BLaER1 treated with 17β-estradiol and CSF1 and Interleukin-3, amounts not matched to agents 10 nM and 100 nM (cell line): ENCODE results near the gene TSPAN18.

Experiments used
- H3K27ac ChIP-seq, 11 experiments: shearing (Covaris generic); formaldehyde crosslinking; 2 replicates each; pipeline ENCODE4 v1.8.1; 2022
- H3K27me3 ChIP-seq, 11 experiments: shearing (Covaris generic); formaldehyde crosslinking; 2 replicates each; pipeline ENCODE4 v1.8.1; 2022
- H3K36me3 ChIP-seq, 11 experiments: shearing (Covaris generic); formaldehyde crosslinking; 2 replicates each; pipeline ENCODE4 v1.8.1; 2022
- H3K4me1 ChIP-seq, 10 experiments: shearing (Covaris generic); formaldehyde crosslinking; 2 replicates each; pipeline ENCODE4 v1.8.1; 2022
- H3K4me2 ChIP-seq, 11 experiments: shearing (Covaris generic); formaldehyde crosslinking; 2 replicates each; pipeline ENCODE4 v1.8.1; 2022
- H3K4me3 ChIP-seq, 10 experiments: shearing (Covaris generic); formaldehyde crosslinking; 2 replicates each; pipeline ENCODE4 v1.8.1; 2022
- H3K9ac ChIP-seq, 11 experiments: shearing (Covaris generic); formaldehyde crosslinking; 2 replicates each; pipeline ENCODE4 v1.8.1; 2022
- H3K9me3 ChIP-seq, 11 experiments: shearing (Covaris generic); formaldehyde crosslinking; replicated peaks in 1 of 11; 2 replicates each; pipeline ENCODE4 v1.8.1; 2022
- H4K20me1 ChIP-seq, 11 experiments: shearing (Covaris generic); formaldehyde crosslinking; 2 replicates each; pipeline ENCODE4 v1.8.1; 2022
- Cebpa-rat ChIP-seq, 11 experiments: shearing (Covaris generic); IDR thresholded peaks; 2 replicates each; pipeline ENCODE4 v1.8.1; 2022

Gene TSPAN18

GRCh38 chr11:44693654-44694119, 33.1 kb upstream of the TSPAN18 start:
- no peak overlapping the region for H3K27ac ChIP-seq
- H3K9me3 ChIP-seq, result peaks cover 0 to 11% (median 5%) of the 10 kb centered on the region in 11 experiments; a peak in 7 of 22 replicates
- H3K4me1 ChIP-seq, result no peaks in the 10 kb centered on the region
- H3K36me3 ChIP-seq, result no peaks in the 10 kb centered on the region
- H3K27me3 ChIP-seq, result peaks cover 8 to 19% (median 13%) of the 10 kb centered on the region in 11 experiments
- no peak overlapping the region for H3K4me3 ChIP-seq
- no peak overlapping the region for H3K4me2 ChIP-seq
- no peaks in the 10 kb centered on the region for H4K20me1 ChIP-seq
- no peak overlapping the region for H3K9ac ChIP-seq
- no peak for TF ChIP-seq Cebpa-rat (IDR thresholded peaks at IDR 0.05)

GRCh38 chr11:44694443-44694842, 32.3 kb upstream of the TSPAN18 start:
- Histone ChIP-seq H3K27me3 (peaks cover 8 to 26% (median 18%) of the 10 kb centered on the region in 11 experiments), H4K20me1 (no peaks in the 10 kb centered on the region; a peak in 1 of 22 replicates), H3K4me1 (no peaks in the 10 kb centered on the region), H3K9ac (no peak overlapping the region), H3K36me3 (no peaks in the 10 kb centered on the region), H3K4me3 (no peak overlapping the region), H3K9me3 (peaks cover 0 to 4% (median under 1%) of the 10 kb centered on the region in 11 experiments; a peak in 5 of 22 replicates), H3K4me2 (no peak overlapping the region), H3K27ac (no peak overlapping the region)
- TF ChIP-seq Cebpa-rat (IDR thresholded peaks at IDR 0.05), result no peak

- Histone ChIP-seq H4K20me1 (no peaks in the 10 kb centered on the region; a peak in 1 of 22 replicates), H3K9me3 (no peaks in the 10 kb centered on the region), H3K4me3 (no peak overlapping the region), H3K27ac (no peak overlapping the region), H3K27me3 (peaks cover 8 to 27% (median 23%) of the 10 kb centered on the region in 11 experiments), H3K4me1 (no peaks in the 10 kb centered on the region), H3K9ac (no peak overlapping the region), H3K36me3 (no peaks in the 10 kb centered on the region), H3K4me2 (no peak overlapping the region)
- TF ChIP-seq Cebpa-rat (IDR thresholded peaks at IDR 0.05), result no peak
Measured at GRCh38 chr11:44695169-44695833, 31.5 kb upstream of the TSPAN18 start.

GRCh38 chr11:44698252-44698912, 28.4 kb upstream of the TSPAN18 start:
- Histone ChIP-seq H3K4me3 (no peak overlapping the region), H3K27ac (no peak overlapping the region), H3K27me3 (peaks cover 8 to 27% (median 23%) of the 10 kb centered on the region in 11 experiments), H3K36me3 (no peaks in the 10 kb centered on the region), H3K4me1 (peaks cover 0 to 6% (median 0%) of the 10 kb centered on the region in 10 experiments; a peak in 2 of 20 replicates), H3K4me2 (no peak overlapping the region), H4K20me1 (no peaks in the 10 kb centered on the region; a peak in 1 of 22 replicates), H3K9me3 (peaks cover 3 to 5% (median 4%) of the 10 kb centered on the region in 11 experiments; a peak in 21 of 22 replicates), H3K9ac (no peak overlapping the region)
- no peak for TF ChIP-seq Cebpa-rat (IDR thresholded peaks at IDR 0.05)

GRCh38 chr11:44699497-44700408, 27.0 kb upstream of the TSPAN18 start:
- no peaks in the 10 kb centered on the region for H3K36me3 ChIP-seq
- TF ChIP-seq Cebpa-rat (IDR thresholded peaks at IDR 0.05), result no peak
- no peak overlapping the region for H3K9ac ChIP-seq
- H3K4me2 ChIP-seq, result no peak overlapping the region
- no peak overlapping the region for H3K27ac ChIP-seq
- H3K4me3 ChIP-seq, result no peak overlapping the region
- H4K20me1 ChIP-seq, result no peaks in the 10 kb centered on the region; a peak in 1 of 22 replicates
- H3K27me3 ChIP-seq, result peaks cover 8 to 27% (median 23%) of the 10 kb centered on the region in 11 experiments
- H3K9me3 ChIP-seq, result peaks cover 11 to 14% (median 12%) of the 10 kb centered on the region in 11 experiments; a peak in 21 of 22 replicates
- peaks cover 0 to 6% (median 0%) of the 10 kb centered on the region in 10 experiments; a peak in 2 of 20 replicates for H3K4me1 ChIP-seq

- Histone ChIP-seq H3K4me2 (no peak overlapping the region; a peak in 1 of 22 replicates), H3K4me1 (peaks cover 0 to 6% (median 0%) of the 10 kb centered on the region in 10 experiments; a peak in 2 of 20 replicates), H3K9ac (no peak overlapping the region), H3K9me3 (peaks cover 11 to 14% (median 12%) of the 10 kb centered on the region in 11 experiments; a peak in 21 of 22 replicates), H3K27me3 (peaks cover 8 to 27% (median 23%) of the 10 kb centered on the region in 11 experiments), H3K4me3 (no peak overlapping the region), H3K36me3 (no peaks in the 10 kb centered on the region), H3K27ac (no peak overlapping the region), H4K20me1 (no peaks in the 10 kb centered on the region; a peak in 1 of 22 replicates)
- TF ChIP-seq Cebpa-rat (IDR thresholded peaks at IDR 0.05), result no peak
Measured at GRCh38 chr11:44701276-44701675, 25.5 kb upstream of the TSPAN18 start.

GRCh38 chr11:44702889-44703288, 23.9 kb upstream of the TSPAN18 start:
- H4K20me1 ChIP-seq, result no peaks in the 10 kb centered on the region; a peak in 1 of 22 replicates
- no peaks in the 10 kb centered on the region for H3K36me3 ChIP-seq
- peaks cover 3 to 20% (median 15%) of the 10 kb centered on the region in 11 experiments; a peak in 21 of 22 replicates for H3K27me3 ChIP-seq
- H3K4me1 ChIP-seq, result peaks cover 0 to 7% (median 0%) of the 10 kb centered on the region in 10 experiments; a peak in 3 of 20 replicates
- H3K9me3 ChIP-seq, result peaks cover 11 to 28% (median 23%) of the 10 kb centered on the region in 11 experiments; a peak in 21 of 22 replicates
- H3K4me2 ChIP-seq, result no peak overlapping the region
- no peak overlapping the region for H3K9ac ChIP-seq
- TF ChIP-seq Cebpa-rat (IDR thresholded peaks at IDR 0.05), result no peak
- no peak overlapping the region for H3K4me3 ChIP-seq
- no peak overlapping the region for H3K27ac ChIP-seq

GRCh38 chr11:44707094-44707493, 19.7 kb upstream of the TSPAN18 start:
- no peak overlapping the region for H3K27ac ChIP-seq
- no peak overlapping the region for H3K4me3 ChIP-seq
- no peak overlapping the region for H3K4me2 ChIP-seq
- peaks cover 29 to 47% (median 40%) of the 10 kb centered on the region in 11 experiments for H3K9me3 ChIP-seq
- H3K36me3 ChIP-seq, result no peaks in the 10 kb centered on the region
- peaks cover 22 to 43% (median 36%) of the 10 kb centered on the region in 10 experiments for H3K4me1 ChIP-seq
- H3K9ac ChIP-seq, result no peak overlapping the region
- no peaks in the 10 kb centered on the region for H4K20me1 ChIP-seq
- TF ChIP-seq Cebpa-rat (IDR thresholded peaks at IDR 0.05), result no peak
- no peaks in the 10 kb centered on the region for H3K27me3 ChIP-seq
